ENCODE measurements around the gene HIF1A.
A peak's percentile ranks its signal among the peaks of the same experiment; 100 is the strongest.
"Not testable (repeated sequence)": the region's sequence is repeated elsewhere in the genome, so short reads cannot be mapped to it uniquely, and the experiment has no call there.

HIF1A gene

DNA sequence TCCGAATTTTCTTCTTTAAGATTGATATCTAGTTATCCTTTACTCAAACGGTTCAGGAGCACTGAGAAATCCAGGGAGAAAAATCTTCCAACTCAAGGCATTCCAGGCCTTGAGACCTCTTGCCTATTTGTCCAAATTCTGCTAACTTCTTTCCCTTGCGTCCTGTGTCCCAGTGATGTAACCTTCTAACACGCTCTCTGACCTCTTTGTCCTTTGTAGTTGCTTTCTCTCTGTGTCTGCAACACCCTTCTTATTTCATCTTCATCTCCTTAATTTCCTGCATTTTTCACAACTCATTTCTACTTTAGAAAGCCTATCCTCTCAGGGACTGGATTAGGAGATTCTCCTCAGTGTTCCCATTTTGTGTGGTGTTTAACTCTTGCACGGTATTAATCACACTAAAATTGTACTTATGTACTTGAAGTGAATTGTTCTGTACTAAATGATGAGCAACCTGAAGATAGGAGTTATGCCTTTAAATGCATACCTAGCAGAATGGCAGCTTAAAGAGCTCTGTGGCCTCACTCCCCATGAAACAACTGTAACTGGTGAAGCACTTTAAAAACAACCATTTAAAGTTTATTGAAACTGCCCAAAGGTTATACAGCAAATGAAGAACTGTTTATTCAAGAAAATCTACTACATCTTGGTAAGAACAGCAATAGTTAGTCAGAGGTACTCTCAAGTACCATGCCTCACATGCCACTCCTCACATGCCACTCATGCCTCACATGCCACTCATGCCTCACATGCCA is 59.5 kb downstream of the HIF1A start:
- no peak for TF ChIP-seq CTCF (IDR thresholded peaks at IDR 0.05; ENCODE audit: low read depth, low read length)
- H3K4me3 ChIP-seq (ENCODE audit: low read depth, low read length) = no peak overlapping the region

DNA sequence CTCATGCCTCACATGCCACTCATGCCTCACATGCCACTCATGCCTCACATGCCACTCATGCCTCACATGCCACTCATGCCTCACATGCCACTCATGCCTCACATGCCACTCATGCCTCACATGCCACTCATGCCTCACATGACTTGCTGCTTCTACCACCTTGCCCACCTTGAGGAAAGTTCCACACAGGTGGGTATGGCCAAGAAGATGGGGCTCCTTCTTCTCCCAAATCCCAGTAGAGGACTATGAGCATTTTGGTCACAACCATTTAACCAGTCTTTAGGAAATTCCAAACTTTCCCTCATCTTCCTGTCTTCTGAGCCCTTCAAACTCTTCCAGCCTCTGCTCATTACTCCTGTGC is 60.0 kb downstream of the HIF1A start:
- not testable (repeated sequence) for H3K4me3 ChIP-seq (ENCODE audit: low read depth, low read length)

DNA sequence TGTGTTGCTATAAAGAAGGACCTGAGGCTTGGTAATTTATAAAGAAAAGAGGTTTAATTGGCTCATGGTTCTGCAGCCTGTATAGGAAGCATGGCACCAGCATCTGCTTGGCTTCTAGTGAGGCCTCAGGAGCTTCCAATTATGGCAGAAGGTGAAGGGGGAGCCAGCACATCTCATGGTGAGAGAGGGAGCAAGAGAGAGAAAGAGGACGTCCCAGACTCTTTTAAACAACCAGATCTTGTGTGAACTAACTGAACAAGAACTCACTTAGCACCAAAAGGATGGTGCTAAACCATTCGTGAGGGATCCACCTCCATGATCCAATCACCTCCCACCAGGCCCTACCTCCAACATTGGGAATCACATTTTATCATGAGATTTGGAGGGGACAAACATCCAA is 60.8 kb downstream of the HIF1A start:
- no peak for TF ChIP-seq CTCF (IDR thresholded peaks at IDR 0.05; ENCODE audit: low read depth, low read length)
- no peak overlapping the region for H3K4me3 ChIP-seq (ENCODE audit: low read depth, low read length)

GRCh38 chr14:61759878-61760277 is 64.6 kb downstream of the HIF1A start:
- H3K4me3 ChIP-seq (ENCODE audit: low read depth, low read length) = no peak overlapping the region
- TF ChIP-seq CTCF (IDR thresholded peaks at IDR 0.05; ENCODE audit: low read depth, low read length) = no peak

DNA sequence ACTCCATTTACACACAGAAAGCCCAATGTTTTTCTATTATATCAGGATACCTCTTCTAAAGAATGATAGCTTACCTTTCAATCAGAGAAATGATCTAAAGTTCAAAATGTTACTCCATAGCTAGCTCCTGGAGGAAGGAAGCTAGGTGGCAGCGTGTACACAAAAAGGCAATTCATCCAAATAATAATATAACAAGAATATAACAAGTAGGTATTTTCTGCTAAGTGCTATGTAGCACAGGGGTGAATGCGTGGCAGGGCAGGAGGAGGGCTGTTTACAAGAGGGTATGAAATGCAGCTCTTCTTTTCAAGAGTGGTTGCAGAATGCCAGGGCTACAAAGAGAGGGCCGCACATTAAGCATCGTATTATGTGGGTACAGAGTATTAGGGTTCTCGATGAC is 66.2 kb downstream of the HIF1A start:
- no peak for TF ChIP-seq CTCF (IDR thresholded peaks at IDR 0.05; ENCODE audit: low read depth, low read length)
- H3K4me3 ChIP-seq (ENCODE audit: low read depth, low read length) = peak overlapping the region; percentile 86

- no peak for TF ChIP-seq CTCF (IDR thresholded peaks at IDR 0.05; ENCODE audit: low read depth, low read length)
- H3K4me3 ChIP-seq (ENCODE audit: low read depth, low read length) = peak within 1 kb of the TSS; percentile 86
Measured at GRCh38 chr14:61761959-61762786, 66.9 kb downstream of the HIF1A start, which contains the start of gene SNAPC1. Gene SNAPC1 (plus strand): TSS chr14:61762420. CDS start chr14:61762461, 41 bp downstream.

DNA sequence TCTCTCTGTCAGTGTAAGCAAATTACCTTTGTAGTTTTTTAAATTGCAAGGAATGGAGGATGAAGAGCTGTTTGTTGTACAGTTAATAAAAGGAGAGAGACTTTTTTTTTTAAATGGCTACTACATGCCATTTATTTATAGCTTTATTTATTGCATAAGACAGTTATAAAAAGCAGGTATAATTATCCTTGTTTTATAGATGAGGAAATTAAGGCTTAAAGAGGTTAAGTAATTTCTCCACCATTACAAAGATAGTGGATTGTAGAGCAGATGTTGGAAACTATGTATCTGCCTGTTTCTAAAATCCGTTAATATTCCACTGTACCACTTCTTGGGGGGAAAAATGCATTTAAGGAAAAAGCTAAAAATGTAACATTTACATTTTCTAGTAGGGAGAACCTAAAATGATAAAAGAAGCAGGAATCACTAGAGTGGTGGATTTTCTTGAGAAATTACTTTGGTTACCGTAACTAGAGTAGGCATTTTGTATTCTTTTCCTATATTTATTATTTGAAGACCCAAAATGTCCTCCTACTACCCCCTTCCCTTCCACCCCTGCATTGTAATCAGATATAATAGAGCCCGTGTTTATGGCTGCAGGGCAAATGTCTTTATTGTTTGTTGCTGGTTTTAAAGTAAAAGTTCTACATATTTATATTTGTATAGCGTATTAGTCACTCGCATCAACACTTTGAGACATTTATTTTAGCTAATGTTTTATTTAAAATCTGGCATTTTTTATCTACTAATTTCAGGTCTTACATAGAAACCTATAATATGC is 69.2 kb downstream of the HIF1A start:
- H3K4me3 ChIP-seq (ENCODE audit: low read depth, low read length) = peak overlapping the region; percentile 86
- TF ChIP-seq CTCF (IDR thresholded peaks at IDR 0.05; ENCODE audit: low read depth, low read length) = no peak
